HEK293 (cell line): Measurements from ENCODE around the gene DOCK1.

Experiments
- HOXD13 ChIP-seq: sonication (generic); formaldehyde crosslinking; IDR thresholded peaks from 2 replicates; pipeline ENCODE4 v1.8.0; 2022; ENCODE audit warnings: missing genetic modification reagents, borderline replicate concordance
- YY1 ChIP-seq: fragments of 450-650 bp; formaldehyde crosslinking; IDR thresholded peaks from 2 replicates; pipeline ENCODE4 v1.5.1; 2018; ENCODE audit warnings: missing biosample characterization, missing genetic modification characterization
- ZBTB11 ChIP-seq: fragments of 450-650 bp; formaldehyde crosslinking; conservative IDR thresholded peaks from 2 replicates; pipeline ENCODE4 v1.5.1; 2016; ENCODE audit warnings: low read depth, missing biosample characterization, missing genetic modification characterization
- TF ChIP-seq, protein P1 (sequence below): fragments of 450-650 bp; formaldehyde crosslinking; IDR thresholded peaks from 2 replicates; pipeline ENCODE4 v1.5.1; 2016; ENCODE audit warnings: missing biosample characterization, missing genetic modification characterization

DNA sequence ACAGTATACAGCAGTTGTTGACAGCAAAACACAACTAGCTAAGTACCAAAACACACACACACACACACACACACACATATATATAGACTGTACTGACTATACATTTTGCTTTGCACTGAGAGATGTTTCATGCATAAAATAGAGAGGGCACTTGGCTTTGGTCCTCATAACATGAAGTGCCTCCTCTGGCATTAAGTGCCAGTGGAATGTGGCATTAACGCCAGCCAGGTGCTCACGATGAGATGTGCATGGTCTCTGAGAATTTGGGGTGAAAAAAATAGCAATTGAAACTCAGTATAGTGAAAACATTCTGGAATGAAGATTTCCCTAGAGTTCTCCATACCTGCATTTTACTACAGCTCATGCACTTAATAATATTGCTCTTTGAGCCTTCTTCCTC lies 361.2 kb downstream of the DOCK1 start:
- TF ChIP-seq ZBTB11 (no peak), HOXD13 (CRISPR knock-in tag) (no peak), YY1 (tag by site-specific recombination) (no peak)
- TF ChIP-seq, protein P1, sequence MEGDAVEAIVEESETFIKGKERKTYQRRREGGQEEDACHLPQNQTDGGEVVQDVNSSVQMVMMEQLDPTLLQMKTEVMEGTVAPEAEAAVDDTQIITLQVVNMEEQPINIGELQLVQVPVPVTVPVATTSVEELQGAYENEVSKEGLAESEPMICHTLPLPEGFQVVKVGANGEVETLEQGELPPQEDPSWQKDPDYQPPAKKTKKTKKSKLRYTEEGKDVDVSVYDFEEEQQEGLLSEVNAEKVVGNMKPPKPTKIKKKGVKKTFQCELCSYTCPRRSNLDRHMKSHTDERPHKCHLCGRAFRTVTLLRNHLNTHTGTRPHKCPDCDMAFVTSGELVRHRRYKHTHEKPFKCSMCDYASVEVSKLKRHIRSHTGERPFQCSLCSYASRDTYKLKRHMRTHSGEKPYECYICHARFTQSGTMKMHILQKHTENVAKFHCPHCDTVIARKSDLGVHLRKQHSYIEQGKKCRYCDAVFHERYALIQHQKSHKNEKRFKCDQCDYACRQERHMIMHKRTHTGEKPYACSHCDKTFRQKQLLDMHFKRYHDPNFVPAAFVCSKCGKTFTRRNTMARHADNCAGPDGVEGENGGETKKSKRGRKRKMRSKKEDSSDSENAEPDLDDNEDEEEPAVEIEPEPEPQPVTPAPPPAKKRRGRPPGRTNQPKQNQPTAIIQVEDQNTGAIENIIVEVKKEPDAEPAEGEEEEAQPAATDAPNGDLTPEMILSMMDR: no peak
